Measurements from ENCODE around the gene PSG5.
"Not testable (repeated sequence)": the region's sequence is repeated elsewhere in the genome, so short reads cannot be mapped to it uniquely, and the experiment has no call there.

PSG5 gene

DNA sequence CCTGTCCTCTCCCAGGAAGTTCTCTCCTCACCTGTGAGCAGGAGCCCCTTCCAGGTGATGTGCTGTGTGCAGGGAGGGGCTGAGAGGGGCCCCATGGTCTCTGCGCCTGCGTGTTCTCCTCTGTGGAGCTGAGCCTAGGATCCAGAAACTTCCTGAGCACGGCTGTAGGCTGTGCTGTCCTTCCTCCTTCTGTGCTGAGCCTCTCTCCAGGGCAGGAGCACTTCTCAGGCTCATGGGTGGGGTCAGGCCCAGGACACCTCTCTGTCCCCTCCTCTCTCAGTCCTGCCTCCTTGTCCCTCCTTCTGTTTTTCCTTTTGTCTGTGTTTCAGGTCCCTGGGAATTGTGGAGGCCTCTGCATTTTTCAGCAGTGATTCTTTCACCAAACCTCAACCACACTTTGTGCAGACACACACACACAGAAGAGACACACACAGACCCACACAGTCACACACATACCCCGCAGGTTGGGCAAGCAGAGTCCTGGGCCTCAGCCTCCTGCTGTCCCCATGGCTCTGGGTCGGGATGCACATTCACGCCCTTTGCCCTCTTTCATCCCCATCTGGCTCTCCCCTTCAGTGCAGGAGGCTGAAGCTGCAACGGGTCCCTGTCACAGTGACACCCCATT is at the start of gene PSG5:
TSS of gene PSG5 (minus strand) at position 226 of the 625 bp plus-strand sequence. CDS start at position 95, 131 bp downstream.
- POLR2A ChIA-PET; DNase-seq (ENCODE audit: extremely low spot score); CTCF ChIA-PET: not testable (repeated sequence)

GRCh38 chr19:43235686-43236085 is 49.4 kb upstream of the PSG5 start:
- DNase-seq (ENCODE audit: extremely low spot score); POLR2A ChIA-PET; CTCF ChIA-PET: not testable (repeated sequence)

DNA sequence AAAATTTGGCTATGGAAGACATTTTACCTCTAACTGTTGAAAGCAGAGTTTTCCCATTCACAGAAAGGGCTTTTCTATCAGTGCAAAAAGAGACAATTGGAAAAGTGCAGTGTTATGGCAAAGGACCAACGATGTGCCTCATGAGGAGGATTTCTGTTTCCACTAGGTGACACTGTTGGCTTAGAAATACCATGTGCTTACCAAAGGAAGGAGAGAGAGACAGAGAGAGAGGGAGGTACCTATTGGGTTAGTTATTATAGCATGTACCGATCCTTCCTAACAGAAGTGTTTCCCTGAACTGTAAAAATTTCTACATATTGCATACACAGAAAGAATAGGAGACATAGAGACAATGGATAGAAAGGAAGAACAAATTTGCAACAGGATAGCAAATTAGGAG is 43.0 kb upstream of the PSG5 start:
- POLR2A ChIA-PET: no interaction called here
- DNase-seq (ENCODE audit: extremely low spot score): no peak
- CTCF ChIA-PET: no interaction called here
- no peak for TF ChIP-seq CTCF (IDR thresholded peaks at IDR 0.05; ENCODE audit: control extremely low read depth, extremely low read depth, low read depth, missing control alignments)

DNA sequence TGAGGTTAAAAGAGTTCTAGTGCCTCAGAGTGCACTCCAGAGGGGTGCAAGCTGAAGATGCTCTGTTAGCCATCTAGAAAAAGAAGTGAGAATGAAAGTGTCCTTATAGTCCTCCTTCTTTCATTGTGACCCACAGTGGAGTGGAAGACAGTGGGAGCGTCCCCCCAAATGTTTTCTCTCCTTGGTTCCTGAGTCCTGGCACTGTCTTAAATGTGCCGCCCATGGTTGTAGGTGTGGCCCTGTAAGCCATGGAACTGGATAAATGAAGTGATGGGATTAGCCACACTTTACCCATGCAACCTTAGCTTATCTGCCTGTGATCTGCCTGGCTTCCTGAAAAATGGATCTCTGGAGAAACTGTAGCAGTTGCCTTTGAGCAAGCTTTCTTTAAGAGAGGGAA is 42.4 kb upstream of the PSG5 start:
- POLR2A ChIA-PET; CTCF ChIA-PET; DNase-seq (ENCODE audit: extremely low spot score): not testable (repeated sequence)

DNA sequence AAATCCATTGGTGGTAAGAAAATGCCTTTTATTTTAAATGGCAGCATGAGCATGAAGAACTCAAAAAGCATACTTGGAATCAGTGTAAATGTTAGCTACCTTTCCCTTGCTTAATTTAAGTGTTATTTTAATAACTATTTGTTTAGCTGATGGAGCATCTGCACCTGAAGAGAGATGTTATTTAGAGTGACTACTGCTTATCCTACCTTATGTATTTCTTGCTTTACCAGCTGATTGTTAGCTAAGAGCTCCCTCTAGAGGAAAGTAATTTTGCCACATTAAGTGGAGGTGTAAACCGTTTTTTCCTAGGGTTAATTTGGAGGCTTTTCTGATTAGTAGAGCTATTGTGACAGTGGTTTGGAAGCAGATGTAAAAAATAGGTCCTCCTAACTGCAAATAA is 40.6 kb upstream of the PSG5 start:
- CTCF ChIA-PET; DNase-seq (ENCODE audit: extremely low spot score); POLR2A ChIA-PET: not testable (repeated sequence)

- POLR2A ChIA-PET: no interaction called here
Observed at GRCh38 chr19:43224855-43225253, 38.5 kb upstream of the PSG5 start.

DNA sequence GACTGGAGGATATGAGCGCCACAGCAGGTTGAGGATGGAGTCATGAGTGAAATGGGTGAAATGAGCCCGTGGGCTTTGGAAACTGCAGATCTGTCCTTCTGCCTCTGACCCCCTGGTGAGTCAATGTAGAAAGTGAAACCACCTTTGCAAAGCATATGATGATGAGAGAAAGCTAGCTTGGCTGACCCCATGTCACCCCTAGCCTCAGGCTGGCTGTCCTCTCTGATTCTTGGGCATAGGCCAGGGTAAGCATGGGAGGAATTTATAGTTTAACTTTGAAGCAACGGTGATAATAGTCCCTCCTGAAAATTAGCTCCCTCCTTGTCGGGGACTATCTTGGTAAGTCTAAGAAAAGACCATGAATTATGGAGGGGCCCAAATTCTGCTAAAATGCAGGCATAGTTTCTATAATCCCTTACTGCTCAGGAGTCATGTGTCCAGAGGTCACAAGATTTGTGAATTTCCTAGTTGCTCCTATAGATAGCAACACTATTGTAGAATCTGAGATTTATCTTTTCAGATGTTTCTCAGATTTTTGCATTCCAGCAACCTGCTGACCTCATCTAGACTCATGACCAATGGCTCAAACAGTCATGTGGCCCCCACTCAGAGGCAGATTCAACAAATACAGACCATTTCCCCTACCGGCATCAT is 38.0 kb upstream of the PSG5 start:
- POLR2A ChIA-PET; DNase-seq (ENCODE audit: extremely low spot score); CTCF ChIA-PET: not testable (repeated sequence)

More at GRCh38 chr19:43224855-43225253, 38.5 kb upstream of the PSG5 start:
- CTCF ChIA-PET: no interaction called here
- TF ChIP-seq CTCF (IDR thresholded peaks at IDR 0.05; ENCODE audit: control extremely low read depth, extremely low read depth, low read depth, missing control alignments): no peak
- no peak for DNase-seq (ENCODE audit: extremely low spot score)

GRCh38 chr19:43221891-43222290 is 35.6 kb upstream of the PSG5 start:
- CTCF ChIA-PET; DNase-seq (ENCODE audit: extremely low spot score): not testable (repeated sequence)
- POLR2A ChIA-PET: interaction anchor here (0.7 kb wide), 1 partner anchor 1624 kb away, joined by 3 read pairs; no protein-coding TSS in a partner anchor

GRCh38 chr19:43219136-43219535 is 32.8 kb upstream of the PSG5 start:
- CTCF ChIA-PET; DNase-seq (ENCODE audit: extremely low spot score); POLR2A ChIA-PET: not testable (repeated sequence)

- POLR2A ChIA-PET; DNase-seq (ENCODE audit: extremely low spot score); CTCF ChIA-PET: not testable (repeated sequence)
Observed at GRCh38 chr19:43215881-43216280, 29.5 kb upstream of the PSG5 start.

- POLR2A ChIA-PET: no interaction called here
- no peak for TF ChIP-seq CTCF (IDR thresholded peaks at IDR 0.05; ENCODE audit: control extremely low read depth, extremely low read depth, low read depth, missing control alignments)
- no peak for DNase-seq (ENCODE audit: extremely low spot score)
- CTCF ChIA-PET: no interaction called here
Observed at GRCh38 chr19:43207991-43208390, 21.7 kb upstream of the PSG5 start.

DNA sequence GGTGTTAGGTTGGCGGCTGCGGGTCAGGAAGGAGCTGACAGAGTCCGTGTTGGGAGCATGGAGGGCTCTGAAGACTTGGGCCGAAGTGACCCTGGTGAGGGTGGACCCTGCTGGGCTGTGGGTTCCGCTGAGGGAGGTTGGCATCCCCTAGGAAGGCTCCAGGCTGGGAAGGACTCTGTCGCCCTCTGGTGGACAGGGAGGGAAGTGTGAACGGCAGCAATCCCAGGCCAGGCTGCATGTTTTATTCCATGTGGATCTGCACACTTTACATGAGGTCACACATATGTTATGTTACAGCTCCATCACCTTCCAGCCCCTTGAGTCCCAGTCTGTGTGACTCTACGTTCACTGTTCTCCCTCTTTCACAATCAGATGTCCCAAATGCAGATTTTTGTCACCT is 20.8 kb upstream of the PSG5 start:
- POLR2A ChIA-PET; CTCF ChIA-PET; DNase-seq (ENCODE audit: extremely low spot score): not testable (repeated sequence)

DNA sequence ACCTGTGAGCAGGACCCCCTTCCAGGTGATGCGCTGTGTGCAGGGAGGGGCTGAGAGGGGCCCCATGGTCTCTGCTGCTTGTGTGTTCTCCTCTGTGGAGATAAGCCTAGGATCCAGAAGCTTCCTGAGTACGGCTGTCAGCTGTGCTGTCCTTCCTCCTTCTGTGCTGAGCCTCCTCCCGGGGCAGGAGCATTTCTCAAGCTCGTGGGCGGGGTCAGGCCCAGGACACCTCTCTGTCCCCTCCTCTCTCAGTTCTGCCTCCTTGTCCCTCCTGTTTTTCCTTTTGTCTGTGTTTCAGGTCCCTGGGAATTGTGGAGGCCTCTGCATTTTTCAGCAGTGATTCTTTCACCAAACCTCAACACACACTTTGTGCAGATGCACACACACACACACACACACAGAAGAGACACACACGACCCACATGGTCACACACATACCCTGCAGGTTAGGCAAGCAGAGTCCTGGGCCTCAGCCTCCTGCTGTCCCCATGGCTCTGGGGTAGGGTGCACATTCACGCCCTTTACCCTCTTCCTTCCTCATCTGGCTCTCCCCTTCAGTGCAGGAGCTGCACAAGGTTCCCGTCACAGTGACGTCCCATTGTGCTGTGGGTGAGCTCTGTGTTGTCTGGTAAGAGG is 19.3 kb upstream of the PSG5 start, which contains the start of gene PSG4:
TSS of gene PSG4 (minus strand) at position 168 of the 635 bp plus-strand sequence. CDS start at position 66, 102 bp downstream.
- DNase-seq (ENCODE audit: extremely low spot score); POLR2A ChIA-PET: not testable (repeated sequence)
- CTCF ChIA-PET: interaction anchor here (0.9 kb wide), 1 partner anchor 69 kb away, joined by 3 read pairs; no protein-coding TSS in a partner anchor

DNA sequence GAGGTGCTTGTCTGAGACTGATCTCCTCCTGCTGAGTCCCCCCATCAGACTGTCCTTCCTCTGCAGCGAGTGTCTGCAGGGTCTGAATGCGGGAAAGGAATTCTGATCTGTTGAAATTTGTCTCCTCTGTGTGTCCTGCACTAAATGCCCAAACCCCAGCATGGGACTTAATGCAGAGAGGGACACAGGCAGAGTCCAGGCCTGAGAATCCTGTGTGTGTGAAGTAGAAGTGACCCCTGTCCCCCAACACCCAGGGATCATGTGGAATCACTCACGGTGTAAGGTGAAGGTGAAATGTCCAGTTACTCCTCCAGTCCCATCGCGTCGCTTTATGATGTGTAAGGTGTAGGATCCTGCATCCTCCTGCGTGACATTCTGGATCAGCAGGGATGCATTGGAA is 17.3 kb upstream of the PSG5 start:
- POLR2A ChIA-PET; DNase-seq (ENCODE audit: extremely low spot score); CTCF ChIA-PET: not testable (repeated sequence)

DNA sequence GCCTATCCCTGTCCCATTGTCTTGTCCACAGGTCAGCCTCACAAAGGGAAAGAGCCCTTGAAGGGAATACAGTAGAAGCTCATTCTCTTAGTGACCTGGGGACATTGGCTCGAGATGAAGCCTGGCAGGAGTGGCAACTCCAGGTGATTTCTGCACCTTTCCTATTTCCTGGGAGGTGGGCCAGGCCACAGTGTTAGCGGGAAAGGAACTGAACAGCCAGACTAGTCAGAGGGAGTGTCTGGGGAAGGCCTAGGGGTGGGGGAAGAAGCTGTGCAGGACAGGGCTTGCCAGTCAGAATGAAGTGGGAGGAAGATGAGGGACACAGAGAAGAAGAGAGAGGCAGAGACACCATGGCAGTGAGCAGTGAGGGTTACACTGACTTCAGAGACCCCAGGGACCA is 15.6 kb upstream of the PSG5 start:
- POLR2A ChIA-PET: interaction anchor here (0.6 kb wide), 1 partner anchor 67 kb away, joined by 3 read pairs; the partner anchor contains the start of gene PSG9
- CTCF ChIA-PET; DNase-seq (ENCODE audit: extremely low spot score): not testable (repeated sequence)

Data from GM10248 (cell line).